Activated T-helper 1 cell treated with Interleukin-2 at 50 U/mL for 16 hours (primary cell): ENCODE results near the gene ZMPSTE24.

Experiments used
- DNase-seq: peaks from one replicate; pipeline ENCODE4 v3.0.0-alpha.2; 2020; ENCODE audit warnings: low read depth

Gene ZMPSTE24

DNA sequence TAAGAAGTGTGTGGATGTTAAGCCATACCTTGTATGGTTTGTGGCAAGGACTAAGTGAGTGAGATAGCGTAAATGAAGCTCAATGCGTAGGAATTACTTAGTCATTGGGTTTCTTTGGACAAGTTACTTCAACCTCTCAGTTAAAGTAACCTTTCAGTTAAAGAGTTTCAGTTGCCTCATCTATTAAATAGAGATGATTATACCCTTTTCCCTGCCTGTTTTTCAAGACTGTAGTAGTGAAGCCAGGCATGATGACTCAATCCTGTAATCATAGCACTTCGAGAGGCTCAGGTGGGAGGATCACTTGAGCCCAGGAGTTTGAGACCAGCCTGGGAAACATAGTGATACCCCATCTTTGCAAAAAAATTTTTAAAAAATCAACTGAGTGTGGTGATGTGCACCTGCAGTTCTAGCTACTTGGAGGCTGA lies 6.3 kb downstream of the ZMPSTE24 start:
- DNase-seq = no peak

DNA sequence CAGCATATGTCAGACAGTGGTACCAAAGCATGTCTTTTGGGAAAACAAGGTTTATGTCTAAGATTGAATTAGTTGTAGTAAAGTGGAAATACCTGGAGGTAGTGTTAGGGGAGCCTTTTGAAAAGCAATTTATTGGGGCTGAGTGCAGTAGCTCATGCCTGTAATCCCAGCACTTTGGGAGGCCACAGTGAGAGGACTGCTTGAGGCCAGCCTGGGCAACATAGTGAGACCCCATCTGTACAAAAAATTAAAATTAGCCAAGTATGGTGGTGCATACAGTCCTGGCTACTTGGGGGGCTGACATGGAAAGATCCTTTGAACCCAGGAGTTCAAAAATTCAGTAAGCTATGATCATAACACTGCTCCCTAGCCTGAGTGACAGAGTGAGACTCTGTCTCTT lies 7.3 kb downstream of the ZMPSTE24 start:
- no peak for DNase-seq

DNA sequence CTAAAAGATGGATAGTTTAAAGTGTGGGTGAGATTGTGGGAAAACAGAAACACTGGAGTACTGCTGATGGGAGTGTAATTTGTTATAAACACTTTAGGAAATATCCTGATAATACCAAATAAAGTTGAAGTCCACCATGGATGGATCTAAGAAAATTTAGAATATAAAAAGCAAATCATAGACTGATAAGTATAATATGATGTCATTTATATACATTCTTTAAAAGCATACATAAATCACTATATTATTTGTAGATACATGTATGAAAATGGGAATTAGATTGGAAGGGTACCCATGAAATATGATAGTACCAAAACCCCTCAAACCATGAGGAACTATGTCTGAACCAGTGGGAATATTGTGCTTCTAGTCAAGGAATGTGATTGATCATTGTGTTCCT lies 7.9 kb downstream of the ZMPSTE24 start:
- no peak for DNase-seq

DNA sequence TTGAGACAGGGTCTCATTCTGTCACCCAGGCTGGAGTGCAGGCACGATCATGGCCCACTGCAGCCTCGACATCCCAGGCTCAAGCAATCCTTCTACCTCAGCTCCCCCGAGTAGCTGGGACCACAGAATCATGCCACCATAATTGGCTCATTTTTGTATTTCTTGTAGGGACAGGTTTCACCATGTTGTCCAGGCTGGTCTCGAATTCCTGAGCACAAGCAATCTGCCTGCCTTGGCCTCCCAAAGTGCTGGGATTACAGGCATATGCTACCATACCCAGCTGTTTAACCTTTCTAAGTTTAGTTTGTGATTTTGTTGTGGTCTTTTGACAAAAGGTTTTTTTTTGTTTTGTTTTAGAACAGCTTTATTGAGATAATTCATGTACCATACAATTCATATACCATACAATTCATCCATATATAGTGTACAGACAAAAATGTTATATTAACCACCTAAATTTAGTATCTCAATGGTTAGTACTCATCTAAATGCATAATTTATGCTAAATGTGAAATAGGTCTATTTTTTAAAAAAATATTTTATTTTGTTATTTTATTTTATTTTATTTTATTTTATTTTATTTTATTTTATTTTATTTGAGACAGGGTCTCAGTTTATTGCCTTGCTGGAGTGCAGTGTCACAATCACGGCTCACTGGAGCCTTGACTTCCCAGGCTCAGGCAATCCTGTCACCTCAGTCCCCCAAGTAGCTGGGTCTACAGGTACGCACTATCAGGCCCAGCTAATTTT lies 8.9 kb downstream of the ZMPSTE24 start:
- no peak for DNase-seq

DNA sequence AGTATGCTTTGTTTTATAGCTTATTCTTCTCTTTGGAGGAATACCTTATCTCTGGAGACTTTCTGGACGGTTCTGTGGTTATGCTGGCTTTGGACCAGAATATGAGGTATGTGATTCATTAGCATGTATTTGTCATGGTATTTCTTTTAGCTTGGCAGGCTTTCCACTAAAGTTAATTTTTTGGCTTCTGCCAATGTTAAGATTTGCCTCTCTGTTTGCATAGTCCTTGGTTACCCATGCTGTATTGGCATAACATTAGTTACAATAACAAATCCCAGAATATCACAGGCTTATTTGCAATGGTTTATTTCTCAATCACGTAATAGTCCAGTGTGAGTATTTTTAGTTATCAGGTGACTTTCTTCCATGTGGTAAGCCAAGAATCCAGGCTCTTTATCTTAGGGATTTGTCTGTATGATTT lies 9.7 kb downstream of the ZMPSTE24 start:
- DNase-seq = no peak

DNA sequence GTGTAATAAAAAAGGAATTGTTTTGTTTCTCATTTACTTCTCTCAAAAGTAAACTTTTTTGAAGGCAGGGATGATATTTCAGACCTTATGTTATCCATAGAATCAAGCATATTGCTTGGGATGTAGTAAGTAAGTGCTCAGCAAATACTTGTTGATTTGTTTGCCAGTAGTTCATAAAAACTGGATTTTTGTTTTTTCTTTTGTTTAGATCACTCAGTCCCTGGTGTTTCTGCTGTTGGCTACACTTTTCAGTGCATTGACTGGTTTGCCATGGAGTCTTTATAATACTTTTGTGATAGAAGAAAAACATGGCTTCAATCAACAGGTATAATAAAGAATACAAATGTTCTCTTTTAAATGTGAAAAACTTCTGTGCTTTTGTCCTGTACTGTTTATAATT lies 10.2 kb downstream of the ZMPSTE24 start:
- no peak for DNase-seq

DNA sequence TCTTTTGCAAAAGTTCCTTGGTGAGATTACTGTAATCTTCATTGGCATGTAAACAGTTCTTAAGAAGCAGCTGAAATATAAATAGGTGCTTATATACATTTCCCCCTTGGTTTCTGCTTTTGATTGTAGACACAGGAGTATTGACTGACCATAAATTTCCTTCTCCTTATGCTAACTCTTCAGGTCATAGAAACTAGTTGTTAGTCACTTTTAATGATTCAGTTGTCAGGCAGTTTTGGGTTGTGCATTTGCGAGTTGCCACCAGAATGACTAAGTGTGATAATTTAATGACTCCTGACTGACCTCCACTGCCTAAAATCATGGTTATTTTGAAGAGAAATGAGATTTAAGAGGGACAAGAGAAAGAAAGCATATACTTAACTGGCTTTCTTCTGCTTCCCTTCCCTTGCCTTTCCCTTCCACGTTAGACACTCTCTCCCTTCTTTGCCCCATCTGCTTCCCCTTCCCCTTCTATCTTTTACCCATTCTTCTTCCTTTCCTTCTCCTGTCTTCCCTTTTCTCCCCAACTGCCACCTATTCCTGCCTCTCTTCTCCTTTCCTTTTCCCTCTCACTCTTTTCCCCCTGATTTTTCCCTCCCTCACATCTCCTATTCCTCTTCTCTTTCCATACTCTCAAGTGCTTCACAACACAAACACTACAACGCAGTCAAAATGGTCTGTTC lies 12.3 kb downstream of the ZMPSTE24 start:
- DNase-seq = no peak

DNA sequence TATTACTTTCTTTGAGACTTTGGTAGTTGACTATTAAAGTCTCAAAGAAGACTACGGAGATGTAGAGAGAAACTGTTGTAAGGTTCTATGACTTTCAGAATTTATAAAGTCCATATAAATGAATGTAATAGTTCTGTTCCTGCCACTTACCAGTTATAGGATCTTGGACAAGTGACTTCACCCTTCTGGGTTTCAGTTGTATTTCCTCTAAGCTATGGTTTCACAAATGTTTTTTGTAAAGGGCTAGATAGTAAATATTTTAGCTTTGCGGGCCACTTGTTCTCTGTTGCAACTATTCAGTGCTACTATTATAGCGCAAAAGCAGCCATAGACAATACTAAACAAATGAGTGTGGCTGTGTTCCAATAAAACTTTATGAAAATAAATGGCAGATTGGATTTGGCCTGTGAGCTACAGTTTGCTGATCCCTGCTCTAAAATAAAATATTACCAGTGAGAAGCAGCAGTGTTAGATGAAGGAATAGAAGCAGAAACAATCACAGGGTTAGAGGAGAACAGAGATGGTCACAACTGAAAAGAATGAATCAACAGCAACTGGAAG lies 14.7 kb downstream of the ZMPSTE24 start:
- DNase-seq = no peak

DNA sequence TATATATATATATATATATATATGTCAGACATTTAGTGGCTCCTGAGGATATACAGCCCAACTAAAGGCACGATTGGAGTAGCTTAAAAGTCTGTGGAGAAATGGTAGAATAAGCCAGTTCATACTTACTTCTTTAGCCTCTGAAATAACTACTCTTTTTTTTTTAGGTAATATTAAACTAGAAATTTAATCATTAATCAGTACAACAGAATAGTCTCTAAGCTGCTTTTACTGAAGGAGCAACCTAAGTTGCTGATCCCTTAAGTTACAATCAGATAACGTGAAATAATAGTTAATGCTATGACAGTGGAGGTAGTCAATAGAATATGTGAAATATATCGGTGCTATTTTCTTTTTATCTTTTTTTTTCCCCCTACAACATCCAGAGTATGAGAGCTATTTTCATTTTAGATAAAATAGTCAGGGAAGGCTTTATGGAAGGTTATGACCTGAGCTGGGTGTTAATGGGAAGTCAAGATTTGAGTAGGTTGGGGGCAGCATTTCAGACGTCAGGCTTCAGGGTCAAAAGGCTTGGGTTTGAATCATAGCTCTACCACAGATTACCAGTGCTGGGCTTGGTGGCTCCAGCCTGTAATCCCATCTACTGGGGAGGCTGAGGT lies 15.6 kb downstream of the ZMPSTE24 start:
- DNase-seq = no peak

DNA sequence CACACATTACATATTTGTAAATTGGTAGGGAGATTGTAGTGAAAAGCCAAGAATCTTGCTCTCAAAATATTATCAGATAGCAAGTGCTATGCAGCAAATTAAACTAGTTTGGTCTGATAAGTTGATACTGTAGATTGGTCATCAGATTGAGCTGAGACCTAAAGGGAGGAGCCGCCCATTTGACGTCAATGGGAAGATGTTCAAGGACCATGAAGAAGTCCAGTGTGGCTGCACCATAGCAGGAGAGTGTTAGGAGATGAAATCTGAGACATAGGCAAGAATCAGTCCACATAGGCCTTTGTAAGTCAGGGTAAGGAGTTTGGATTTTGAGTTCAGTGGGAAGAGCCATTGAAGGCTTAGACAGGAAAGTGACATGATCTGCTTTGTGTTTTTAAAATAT lies 16.3 kb downstream of the ZMPSTE24 start:
- DNase-seq = no peak

DNA sequence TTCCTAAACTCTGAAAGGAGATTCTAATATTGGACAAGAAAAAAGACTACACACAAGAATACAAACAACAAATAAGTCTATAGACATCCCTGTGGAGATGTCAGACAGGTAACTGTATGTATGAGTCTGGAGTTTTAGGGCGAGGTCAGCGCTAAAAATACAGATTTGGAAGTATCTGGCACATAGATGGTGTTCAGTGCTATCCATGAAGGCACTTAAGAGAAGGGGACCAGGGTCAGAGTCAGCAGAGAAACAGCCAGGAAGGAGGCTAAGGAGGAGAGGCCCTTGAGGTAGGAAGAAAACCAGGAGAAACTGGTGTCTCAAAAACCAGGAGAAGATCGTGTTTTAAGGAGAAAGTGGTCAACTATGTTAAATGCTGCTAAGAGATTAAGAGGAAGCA lies 18.1 kb downstream of the ZMPSTE24 start:
- no peak for DNase-seq

DNA sequence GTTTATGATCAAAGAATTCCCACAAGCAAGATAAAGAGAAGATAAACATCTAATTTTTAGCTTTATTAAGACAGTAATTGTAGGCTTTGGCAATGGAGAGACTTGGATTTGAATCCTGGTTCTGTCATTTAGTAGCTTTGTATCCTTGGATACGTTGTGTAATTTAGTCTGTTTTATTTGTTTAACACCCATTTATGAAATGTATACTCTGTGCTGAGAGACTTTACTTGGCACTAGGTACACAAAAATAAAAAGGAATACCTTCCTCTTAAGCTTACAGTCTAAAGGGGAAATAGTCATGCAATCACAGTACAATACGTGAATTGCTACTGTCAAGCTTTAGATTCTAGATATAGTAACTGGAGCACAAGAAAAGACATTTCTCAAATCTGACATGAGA lies 23.8 kb downstream of the ZMPSTE24 start:
- no peak for DNase-seq

DNA sequence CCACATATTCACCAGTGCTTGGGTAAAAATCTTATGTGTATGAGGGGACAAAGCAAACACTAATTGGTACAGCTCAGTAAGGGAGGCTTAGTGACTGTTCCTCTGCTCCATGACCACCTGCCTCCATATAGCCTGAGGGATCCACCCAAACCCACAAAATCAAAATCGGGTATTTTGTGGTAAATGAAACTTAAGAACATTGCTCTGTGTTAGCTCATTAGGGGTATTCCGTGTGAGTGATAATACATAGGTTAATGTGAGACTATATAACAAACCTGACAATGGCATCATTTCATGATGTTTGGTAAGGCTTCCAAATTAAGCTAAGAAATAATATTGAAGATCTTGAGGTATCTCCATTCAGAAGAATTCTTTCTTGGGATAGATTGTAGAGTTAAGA lies 33.3 kb downstream of the ZMPSTE24 start:
- DNase-seq = no peak

DNA sequence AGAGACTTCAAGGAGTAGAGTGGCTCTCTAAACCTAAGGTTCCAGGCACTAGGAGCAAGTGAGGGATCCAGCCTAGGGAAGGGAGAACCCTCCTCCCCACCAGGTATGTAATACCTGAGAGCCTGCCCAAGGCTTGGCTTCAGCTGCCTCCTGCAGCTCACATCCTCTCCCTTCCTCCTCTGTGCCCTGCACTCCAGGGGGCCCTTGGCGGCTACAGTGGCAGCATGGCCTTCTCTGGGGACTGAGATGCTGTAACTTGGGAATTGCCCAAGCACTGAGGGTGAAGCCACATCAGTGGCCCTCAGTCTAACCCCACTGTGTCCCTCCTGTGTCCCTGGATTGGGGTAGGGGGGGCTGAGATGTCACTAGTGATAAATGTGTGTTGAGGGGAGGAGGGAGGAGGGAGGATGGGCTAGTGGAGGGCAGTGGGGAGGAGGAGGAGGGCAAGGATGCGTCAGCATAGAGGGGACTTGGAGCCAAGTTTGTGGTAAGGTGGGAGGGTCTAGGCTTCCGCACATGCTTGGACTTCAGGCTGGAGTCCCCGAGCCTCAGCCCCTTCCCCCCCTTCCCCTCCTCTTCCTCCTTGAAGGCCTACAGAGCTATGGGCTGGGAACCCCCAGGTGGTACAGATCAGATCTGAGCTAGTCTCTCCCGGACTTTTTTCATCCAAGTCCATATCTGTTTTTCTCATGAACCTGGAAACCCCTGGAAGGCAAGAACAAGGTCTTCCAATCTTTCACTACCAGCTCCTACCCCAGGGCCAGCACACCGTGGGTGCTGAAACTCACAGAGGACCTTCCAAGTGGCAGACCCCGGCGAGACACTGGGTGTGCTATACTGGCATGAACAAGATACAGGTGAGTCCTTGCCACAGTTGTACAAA lies 41.6 kb downstream of the ZMPSTE24 start:
- DNase-seq = no peak

DNA sequence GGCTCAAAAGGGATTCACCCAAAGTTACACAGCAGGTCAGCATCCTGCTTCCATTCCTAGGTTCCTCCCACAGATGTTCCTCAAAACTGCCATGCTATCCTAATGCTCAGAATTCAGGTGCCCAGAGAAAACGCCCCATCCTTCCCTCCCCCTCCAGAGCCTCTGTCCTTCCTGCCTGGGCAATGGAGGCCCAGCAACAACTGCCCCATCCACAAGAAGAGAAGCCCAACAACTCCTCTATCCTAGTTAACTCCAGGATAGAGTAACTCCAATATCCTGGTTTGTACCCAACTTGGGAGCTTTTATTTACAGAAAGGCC lies 42.2 kb downstream of the ZMPSTE24 start:
- DNase-seq = no peak

DNA sequence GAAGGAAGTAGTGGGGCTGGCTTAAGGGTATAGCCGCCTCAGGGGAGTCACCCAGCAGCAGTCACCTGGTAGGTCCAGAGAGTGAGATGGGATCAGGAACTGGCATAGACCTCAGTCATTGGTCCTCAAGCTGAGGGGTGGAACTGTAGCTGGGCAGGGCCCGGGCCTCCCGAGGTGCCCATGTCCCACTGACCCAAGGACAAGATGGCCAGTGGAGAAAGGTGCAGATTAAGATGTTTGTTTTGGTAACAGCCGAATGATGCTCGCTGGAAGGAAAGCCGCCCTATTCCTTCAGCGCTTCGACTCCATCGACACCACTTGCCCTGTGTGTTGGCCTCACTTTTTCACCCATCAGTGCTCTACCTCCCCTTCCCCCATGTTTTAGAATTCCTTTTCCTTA lies 42.6 kb downstream of the ZMPSTE24 start:
- DNase-seq = no peak

DNA sequence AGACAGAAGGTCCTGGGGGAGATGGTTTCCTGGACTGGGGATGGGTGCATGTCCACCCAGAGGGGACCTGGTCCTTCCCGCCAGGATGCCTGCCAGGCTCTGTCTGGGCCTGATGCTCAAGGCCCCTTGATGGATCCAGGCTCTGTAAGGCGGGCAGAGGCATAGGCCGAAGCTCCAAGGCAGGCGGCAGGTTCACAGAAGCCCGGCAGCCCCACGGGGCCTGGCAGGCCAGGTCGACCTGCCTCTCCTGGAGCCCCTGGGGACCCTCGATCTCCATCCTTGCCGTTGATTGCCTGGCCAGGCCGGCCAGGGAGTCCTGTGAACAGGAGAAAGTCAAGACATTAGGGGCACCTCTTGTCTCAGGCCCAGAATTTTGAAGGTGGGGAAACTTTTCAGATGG lies 43.0 kb downstream of the ZMPSTE24 start:
- no peak for DNase-seq

DNA sequence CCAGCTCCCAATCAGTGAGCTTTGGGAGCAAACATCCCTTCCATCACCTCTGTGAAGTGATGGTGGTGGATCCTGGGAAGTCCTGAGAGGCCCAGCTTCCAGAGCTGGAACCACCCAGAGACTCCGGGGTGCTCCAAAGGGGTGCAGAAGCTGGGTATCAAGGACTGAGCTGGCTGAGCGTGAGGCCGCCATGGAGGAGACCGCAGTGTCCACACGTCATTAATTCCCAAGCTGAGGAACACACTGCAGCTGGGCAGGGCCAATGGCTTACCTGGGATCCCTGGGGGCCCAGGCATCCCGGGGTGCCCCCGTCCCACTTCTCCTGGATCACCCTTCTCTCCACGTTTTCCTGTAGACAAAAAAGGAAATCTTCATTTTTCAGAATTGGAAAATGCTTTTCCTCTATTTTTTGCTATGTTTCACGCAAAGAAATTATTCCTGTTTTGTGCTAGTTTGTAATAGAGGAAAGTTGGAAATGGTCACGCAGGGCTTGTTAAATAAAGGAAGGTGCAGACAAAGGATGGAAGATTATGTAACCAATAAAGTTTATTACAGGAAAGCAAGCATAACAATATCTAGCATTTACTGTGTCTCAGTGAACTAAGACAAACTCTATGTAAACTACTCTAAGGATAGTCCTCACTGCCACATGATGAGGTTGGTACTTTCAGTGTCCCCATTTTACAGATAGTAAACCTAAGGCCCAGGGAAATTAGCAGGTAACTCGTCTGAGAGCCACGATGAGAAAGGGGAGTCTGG lies 43.7 kb downstream of the ZMPSTE24 start:
- DNase-seq = no peak

DNA sequence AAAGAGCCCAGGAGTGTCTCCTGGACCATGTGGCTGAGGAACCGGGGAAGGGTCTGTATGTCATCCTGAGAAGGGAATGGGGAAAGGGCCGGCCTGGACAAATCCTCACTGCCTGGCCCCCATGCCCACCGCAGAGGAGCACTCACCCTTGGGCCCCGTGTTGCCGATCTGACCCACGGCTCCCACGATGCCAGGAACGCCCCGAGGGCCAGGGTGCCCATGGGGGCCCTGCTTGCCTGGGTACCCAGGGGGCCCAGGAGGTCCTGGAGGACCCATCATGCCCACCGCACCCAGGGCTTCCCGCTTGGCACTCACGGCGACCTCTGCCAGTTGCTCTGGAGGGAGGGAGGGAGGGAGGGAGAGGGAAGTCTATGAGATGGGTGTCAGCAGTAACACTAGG lies 44.4 kb downstream of the ZMPSTE24 start:
- DNase-seq = no peak

DNA sequence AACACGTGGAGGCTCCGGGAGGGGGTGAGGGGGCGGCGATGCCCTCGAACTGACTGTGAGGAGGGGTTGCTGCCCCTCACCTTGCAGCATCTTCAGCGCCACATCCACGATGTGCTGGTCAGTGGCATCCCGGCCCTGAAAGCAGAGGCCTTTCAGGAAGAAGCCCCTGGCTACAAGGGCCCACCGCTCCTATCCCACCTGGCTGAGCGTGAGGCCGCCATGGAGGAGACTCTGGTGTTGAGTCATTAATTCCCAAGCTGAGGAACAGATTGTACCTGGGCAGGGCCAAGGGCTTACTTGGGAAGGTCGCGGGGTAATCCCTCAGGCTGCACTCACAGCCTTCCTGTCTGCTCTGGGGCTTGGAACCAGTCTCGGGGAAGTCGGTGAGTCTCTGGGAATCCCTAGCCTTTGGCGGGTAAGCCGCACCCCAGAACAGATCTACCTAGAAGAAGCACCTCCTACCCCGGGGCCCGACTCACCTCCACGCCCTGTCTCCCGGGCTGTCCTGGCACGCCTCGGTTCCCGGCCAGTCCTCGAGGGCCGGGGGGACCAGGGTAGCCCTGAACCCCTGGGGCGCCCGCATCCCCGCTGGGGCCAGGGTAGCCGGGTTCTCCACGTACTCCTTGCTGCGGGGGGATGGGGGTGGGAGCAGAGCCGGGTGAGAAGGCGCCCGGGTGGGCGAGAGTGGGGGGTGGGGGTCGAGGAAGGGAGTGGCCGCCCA lies 45.2 kb downstream of the ZMPSTE24 start:
- DNase-seq = no peak

DNA sequence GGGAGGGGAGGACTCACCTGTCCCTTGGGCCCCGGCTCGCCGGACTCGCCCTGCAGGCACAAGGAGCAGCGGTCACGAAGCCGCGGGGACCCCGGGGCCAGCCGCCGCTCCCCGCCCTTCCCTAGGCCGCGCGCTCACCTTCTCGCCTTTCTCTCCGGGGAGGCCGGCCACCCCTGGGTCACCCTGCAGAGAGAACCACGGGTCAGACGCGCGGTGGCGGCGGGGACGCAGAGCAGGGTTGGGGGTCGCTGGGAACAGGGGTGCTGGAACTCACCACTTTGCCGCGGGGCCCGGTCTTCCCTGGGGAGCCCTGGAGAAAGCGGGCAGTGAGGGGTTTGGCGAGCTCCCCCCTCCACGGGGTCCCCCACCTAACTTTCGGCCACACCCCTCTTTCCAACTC lies 45.8 kb downstream of the ZMPSTE24 start:
- DNase-seq = no peak
